ENCODE results near the gene NTSR2. TPM values are rescaled to one million over a fixed set of nuclear protein-coding genes. Genes with fewer than 3 reads are reported as not detected.

NTSR2 gene
- total and polyA plus RNA-seq, 8 donors, result not detected

DNA sequence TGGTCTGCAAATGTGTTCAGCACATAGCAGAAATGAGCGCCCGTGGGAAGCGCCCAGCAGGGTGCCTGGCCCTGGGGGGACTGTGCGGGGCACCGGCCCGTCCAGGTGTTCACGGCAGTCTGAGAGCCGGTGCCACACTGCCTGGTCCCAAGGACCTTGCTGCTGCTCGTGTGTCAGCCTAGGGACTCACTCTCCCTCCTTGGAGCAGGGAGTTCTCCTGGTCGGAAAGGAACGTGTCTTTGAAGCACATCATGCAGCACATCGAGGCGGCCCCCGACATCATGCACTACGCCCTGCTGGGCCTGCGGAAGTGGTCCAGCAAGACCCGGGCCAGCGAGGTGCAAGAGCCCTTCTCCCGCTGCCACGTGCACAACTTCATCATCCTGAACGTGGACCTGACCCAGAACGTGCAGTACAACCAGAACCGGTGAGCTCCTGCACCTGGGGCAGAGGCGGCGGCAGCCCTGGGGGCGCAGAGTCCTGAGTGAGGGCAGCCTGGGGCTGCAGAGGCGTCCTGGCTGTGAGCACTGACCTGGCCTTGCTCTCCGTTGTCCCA lies 36.0 kb downstream of the NTSR2 start:
- WGBS, 5 donors, result 87 to 94% (median 91%) methylated on average over 13 to 28 of the region's 28 CpGs
- no peak for TF ChIP-seq EP300 (IDR thresholded peaks at IDR 0.05)
- TF ChIP-seq, protein P1, sequence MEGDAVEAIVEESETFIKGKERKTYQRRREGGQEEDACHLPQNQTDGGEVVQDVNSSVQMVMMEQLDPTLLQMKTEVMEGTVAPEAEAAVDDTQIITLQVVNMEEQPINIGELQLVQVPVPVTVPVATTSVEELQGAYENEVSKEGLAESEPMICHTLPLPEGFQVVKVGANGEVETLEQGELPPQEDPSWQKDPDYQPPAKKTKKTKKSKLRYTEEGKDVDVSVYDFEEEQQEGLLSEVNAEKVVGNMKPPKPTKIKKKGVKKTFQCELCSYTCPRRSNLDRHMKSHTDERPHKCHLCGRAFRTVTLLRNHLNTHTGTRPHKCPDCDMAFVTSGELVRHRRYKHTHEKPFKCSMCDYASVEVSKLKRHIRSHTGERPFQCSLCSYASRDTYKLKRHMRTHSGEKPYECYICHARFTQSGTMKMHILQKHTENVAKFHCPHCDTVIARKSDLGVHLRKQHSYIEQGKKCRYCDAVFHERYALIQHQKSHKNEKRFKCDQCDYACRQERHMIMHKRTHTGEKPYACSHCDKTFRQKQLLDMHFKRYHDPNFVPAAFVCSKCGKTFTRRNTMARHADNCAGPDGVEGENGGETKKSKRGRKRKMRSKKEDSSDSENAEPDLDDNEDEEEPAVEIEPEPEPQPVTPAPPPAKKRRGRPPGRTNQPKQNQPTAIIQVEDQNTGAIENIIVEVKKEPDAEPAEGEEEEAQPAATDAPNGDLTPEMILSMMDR (IDR thresholded peaks at IDR 0.05), result no peak
- no peak for TF ChIP-seq POLR2AphosphoS5 (IDR thresholded peaks at IDR 0.05)
- no peak for TF ChIP-seq POLR2A (IDR thresholded peaks at IDR 0.05)
- H3K9me3 ChIP-seq, result no peaks in the 10 kb centered on the region

DNA sequence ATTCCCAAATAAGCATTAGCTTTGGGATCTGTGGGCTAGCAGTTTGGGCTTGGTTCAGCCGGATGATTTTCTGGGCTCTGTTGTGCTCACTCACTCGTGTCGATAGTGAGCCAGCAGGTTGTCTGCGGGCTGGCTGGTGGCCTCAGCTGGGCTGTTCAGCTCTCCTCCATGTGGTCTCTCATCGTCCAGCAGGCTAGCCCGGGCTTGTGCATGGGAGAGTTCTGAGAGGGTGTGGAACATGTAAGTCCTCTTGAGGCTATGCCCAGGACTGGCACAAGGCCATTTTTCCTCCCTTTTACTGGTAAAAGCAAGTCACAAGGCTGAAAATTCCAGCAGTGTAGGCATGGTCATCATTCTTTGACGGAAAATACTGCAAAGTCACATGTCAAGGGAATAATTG lies 38.5 kb downstream of the NTSR2 start:
- DNase-seq, result no peak
- 87 to 93% (median 91%) methylated on average over 5 to 7 of the region's 7 CpGs for WGBS, 5 donors
- peaks cover 0 to 40% (median 22%) of the 10 kb centered on the region in 4 donors for H3K36me3 ChIP-seq
- TF ChIP-seq POLR2AphosphoS5 (IDR thresholded peaks at IDR 0.05) (no peak), EP300 (IDR thresholded peaks at IDR 0.05) (no peak), POLR2A (IDR thresholded peaks at IDR 0.05) (no peak)
- TF ChIP-seq, protein P1 (IDR thresholded peaks at IDR 0.05), result no peak
- H3K27me3 ChIP-seq, result no peaks in the 10 kb centered on the region
- intact Hi-C loops (cut with DNase I; ENCODE audit: low total_unique reads), result no loop called here
- H3K27ac ChIP-seq, result no peak overlapping the region
- H3K4me1 ChIP-seq, result no peaks in the 10 kb centered on the region
- H3K9me3 ChIP-seq, result peaks cover 0 to 12% (median 5%) of the 10 kb centered on the region in 4 donors
- H3K4me3 ChIP-seq, result no peak overlapping the region

More for the DNA sequence above, 36.0 kb downstream of the NTSR2 start:
- Histone ChIP-seq H3K4me1 (no peaks in the 10 kb centered on the region), H3K27ac (no peak overlapping the region), H3K27me3 (no peaks in the 10 kb centered on the region), H3K36me3 (peaks cover 0 to 39% (median 14%) of the 10 kb centered on the region in 4 donors), H3K4me3 (no peak overlapping the region)
- intact Hi-C loops (cut with DNase I; ENCODE audit: low total_unique reads), result no loop called here
- no peak for DNase-seq

DNA sequence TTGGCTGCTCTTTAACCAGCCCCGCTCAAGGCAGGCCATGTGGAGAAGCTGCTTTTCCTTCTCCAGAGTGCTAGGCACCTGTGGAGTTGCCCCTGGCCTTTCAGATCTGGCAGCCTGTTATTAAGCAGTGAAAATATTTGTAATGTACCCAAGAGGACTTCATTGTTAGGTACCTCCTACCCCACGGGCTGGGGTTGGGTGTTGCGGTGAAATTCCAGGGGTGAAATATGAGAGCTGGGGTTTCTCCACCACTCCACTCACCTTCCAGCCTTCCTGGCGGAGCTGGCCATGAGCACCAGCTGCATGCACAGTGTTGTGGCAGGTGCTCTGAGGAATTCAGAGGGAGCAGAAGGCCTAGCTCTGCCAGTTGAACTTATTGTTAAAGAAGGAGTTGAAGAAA lies 39.1 kb downstream of the NTSR2 start:
- H3K4me3 ChIP-seq, result no peak overlapping the region
- no peaks in the 10 kb centered on the region for H3K4me1 ChIP-seq
- TF ChIP-seq POLR2AphosphoS5 (IDR thresholded peaks at IDR 0.05) (no peak), POLR2A (IDR thresholded peaks at IDR 0.05) (no peak), EP300 (IDR thresholded peaks at IDR 0.05) (no peak)
- TF ChIP-seq, protein P1 (IDR thresholded peaks at IDR 0.05), result no peak
- peaks cover 0 to 12% (median 5%) of the 10 kb centered on the region in 4 donors for H3K9me3 ChIP-seq
- WGBS, 5 donors, result 78 to 91% (median 81%) methylated on average over 4 of the region's 4 CpGs
- H3K27ac ChIP-seq, result no peak overlapping the region
- intact Hi-C loops (cut with DNase I; ENCODE audit: low total_unique reads), result no loop called here
- H3K36me3 ChIP-seq, result peaks cover 0 to 41% (median 23%) of the 10 kb centered on the region in 4 donors
- no peaks in the 10 kb centered on the region for H3K27me3 ChIP-seq
- DNase-seq, result no peak

DNA sequence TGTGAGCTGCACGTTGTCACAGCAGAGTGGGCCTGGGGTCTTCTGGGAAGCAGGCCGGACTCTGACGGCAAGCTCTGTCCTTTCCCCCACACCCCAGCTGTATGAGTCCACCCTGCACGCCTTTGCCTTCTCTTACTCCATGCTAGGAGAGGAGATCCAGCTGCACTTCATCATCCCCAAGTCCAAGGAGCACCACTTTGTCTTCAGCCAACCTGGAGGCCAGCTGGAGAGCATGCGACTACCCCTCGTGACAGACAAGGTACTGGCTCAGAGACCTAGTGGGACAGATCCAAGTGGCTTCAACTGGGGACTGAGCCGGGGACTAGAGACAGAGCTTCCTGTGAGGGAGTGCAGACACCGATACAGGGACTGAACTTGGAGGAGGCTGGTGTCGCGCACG lies 40.1 kb downstream of the NTSR2 start:
- Histone ChIP-seq H3K4me3 (no peak overlapping the region), H3K27me3 (no peaks in the 10 kb centered on the region), H3K4me1 (no peaks in the 10 kb centered on the region), H3K27ac (no peak overlapping the region), H3K36me3 (peaks cover 0 to 44% (median 22%) of the 10 kb centered on the region in 4 donors), H3K9me3 (peaks cover 0 to 12% (median 5%) of the 10 kb centered on the region in 4 donors)
- intact Hi-C loops (cut with DNase I; ENCODE audit: low total_unique reads), result no loop called here
- no peak for DNase-seq
- WGBS, 5 donors, result 74 to 88% (median 87%) methylated on average over 10 to 11 of the region's 11 CpGs
- TF ChIP-seq, protein P1 (IDR thresholded peaks at IDR 0.05), result no peak
- TF ChIP-seq POLR2A (IDR thresholded peaks at IDR 0.05) (no peak), EP300 (IDR thresholded peaks at IDR 0.05) (no peak), POLR2AphosphoS5 (IDR thresholded peaks at IDR 0.05) (no peak)
